GM19035 (cell line): ENCODE data around the gene SERPINA5.
"Not testable (repeated sequence)": the region's sequence is repeated elsewhere in the genome, so short reads cannot be mapped to it uniquely, and the experiment has no call there.

Source experiments
- ATAC-seq: cut with Tn5 transposase; IDR thresholded peaks from one replicate; pipeline ENCODE4 v1.9.1; 2021; ENCODE audit not compliant: unreplicated experiment

Gene SERPINA5

DNA sequence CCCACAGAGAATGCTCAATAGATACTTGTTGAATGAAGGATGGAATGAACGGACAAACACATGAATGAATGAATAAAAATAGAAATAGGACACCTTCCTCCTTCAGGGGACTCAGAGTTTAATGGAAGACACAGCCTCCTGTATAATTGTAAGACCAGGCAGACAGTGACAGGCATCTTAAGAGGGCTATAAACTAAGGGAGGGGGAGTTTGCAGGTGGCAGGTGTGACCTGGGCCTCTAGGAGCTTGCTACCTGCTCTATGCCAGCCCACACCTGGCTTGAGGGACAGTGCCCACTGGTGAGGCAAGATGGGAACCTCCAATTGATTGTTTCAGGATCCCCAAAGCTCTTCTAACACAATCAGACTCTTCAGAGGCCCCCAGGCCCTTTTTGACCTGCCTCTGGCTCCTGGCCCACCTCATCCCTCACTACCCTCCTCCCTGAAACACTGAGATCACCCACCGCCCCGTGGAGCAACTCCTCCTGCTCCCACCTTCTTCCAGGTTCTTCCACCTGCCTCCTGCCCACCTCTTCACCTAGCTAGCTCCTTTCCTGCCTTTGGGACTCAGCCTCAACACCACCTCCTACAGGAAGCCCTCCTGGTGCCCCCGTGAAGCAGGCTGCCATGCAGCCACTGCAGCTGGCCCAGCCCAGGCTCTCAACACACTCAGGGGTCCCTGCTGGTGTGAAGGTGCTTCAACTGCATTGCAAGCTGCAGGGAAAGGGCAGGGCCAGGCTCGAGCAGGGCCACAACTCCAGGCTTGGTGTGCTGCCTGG is 40.3 kb downstream of the SERPINA5 start:
- ATAC-seq = no peak

DNA sequence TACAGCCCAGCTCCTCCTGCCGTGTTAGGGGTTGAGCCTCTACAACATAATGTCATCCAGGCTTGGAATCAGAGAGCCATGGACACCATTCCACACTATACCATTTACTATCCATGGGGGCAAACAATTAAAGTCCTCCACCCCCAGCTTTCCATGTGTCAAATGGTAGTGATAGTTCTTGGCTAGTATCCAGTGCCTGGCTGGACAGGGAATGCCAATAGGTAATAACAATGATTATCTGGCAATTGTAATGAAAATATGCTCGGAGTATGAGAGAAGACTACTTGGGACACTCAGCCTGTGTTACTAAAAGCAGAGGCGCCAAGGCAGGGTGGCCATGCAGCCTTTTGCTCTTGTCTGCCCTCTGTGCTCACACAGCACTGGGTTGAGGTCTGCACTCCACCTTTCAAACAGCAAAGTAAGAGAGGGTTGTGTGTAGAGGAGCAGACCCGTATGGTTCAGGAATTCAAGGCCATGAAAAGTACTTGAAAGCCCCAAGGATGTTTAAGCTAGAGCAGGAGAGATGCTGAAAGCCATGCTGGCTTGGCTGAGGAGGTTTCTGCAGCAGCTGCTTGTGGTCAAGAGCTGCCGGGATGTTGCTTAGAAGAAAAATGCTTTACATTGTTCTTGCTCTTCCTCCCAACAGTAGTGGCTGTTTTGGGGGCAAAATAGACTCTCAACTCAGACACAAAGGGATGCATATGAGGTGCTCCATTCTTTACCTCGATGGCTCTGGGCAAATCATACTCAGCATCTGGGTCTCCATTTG is 41.6 kb downstream of the SERPINA5 start:
- no peak for ATAC-seq

DNA sequence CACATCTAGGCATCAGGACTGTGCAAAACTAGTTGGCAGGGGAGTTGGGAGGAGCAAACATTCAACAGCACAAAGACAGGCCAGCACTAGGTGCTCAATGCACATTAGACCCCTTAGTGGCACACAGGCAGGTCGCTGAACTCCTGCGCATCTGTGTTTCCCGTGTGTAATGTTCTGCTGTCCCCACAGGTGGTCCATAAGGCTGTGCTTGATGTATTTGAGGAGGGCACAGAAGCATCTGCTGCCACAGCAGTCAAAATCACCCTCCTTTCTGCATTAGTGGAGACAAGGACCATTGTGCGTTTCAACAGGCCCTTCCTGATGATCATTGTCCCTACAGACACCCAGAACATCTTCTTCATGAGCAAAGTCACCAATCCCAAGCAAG is 42.2 kb downstream of the SERPINA5 start:
- ATAC-seq = no peak

DNA sequence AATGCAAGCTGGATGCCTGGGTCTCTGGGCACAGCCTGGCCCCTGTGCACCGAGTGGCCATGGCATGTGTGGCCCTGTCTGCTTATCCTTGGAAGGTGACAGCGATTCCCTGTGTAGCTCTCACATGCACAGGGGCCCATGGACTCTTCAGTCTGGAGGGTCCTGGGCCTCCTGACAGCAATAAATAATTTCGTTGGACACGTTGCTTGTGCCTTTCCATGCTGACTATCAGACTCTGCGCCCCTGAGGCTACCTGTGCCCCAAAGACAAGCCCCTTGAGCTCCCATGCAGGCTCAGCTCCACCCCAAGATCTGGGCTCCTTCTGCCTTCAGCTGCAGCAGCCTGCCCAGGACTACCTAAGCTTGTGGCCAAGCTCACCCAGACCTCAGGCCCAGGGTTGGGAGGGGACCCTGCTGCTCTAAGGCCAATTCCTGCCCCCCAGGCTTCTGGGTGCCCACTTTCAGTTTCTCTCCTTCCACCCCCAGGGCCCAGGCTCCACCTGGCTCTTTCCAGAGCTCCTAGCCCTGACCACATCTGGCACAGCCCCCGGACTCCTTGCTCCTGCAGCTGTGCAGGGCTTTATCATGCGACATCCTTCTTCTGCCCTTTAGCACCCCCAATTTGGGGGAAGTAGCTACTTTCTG is 42.8 kb downstream of the SERPINA5 start:
- no peak for ATAC-seq

DNA sequence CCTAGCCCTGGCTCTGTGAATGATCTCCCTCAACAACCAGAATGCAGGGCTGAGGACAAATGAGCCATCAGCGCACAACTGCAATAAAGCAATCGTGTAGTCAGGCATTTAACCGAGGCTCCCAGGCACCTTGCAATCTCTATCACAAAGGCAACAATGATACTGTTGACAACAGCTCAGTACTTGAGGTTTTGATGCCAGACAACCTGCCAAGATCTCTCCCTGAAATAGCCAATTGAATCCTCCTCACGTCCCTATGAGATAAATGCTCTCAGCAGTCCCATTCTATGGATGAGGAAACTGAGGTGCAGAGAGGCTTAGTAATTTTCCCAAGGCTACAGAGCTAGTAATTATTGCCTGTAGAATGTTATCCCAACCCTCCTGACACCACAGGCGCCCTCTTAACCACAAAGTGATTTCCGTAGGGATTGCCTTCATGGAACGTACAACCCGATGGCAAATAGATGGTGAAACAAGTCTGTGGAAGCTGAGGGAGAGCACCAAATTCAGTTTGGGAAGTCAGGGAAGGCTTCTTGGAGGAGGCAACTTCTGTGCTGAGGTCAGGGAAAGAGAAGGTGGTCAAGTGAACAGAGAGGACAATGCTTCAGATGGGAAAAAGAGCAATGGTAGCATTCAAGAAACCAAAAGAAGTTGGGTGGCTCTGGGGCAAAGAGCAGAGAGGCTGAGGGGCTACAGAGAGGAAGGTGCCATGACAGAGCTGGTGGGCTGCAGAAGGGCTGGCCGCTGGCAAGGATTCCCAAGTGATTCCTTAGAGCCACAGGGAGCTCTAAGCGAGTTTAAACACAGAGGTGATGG is 43.5 kb downstream of the SERPINA5 start:
- ATAC-seq = no peak

DNA sequence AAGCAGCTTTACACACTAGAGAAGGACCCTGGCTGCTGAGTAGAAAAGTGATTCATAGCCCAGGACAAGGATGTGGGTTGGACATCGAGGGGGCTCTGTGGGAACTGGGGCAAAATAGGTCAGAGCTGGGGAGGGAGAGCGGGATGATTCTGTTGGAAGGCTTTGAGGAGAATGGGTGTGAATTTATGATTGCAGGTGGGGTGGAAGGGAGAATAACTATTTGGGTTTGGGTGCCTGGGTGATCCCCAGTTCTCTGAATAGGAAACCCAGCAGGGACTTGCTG is 44.1 kb downstream of the SERPINA5 start:
- no peak for ATAC-seq

DNA sequence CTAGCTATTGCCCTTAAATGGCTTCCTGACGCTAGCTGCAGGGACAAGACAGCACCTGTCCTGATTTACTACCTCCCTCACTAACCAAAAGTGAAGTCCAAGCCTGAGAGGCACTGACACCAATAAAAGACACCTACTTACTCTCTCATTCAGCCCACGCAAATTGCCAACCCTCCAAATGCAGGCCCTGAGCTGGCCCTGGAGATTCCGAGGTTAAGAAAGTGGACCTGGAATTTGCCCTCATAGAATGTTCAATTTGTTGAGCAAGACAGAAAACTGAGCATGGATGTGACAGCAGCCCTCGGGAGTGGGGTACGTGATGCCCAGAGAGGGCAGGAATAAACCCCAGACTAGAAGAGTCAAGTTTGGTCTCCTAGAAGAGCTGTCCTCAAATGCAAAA is 47.4 kb downstream of the SERPINA5 start:
- ATAC-seq = no peak

DNA sequence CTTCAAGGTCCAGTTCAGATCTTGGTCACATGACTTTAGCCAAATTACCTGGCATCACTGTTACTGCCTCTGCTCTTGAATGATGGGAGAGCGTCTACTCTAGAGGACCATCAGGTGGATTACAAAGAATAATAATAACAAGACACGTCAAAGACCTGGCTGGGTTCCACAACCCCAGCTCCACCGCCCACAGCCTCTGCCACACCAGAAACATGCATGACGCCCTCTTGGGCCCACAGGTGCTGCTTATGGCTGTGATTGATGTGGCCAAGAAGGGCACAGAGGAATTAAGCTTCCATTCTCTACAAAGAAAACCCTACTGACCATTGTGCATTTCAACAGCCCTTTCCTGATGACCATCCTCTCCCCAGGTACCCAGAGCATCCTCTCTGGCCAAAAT is 49.2 kb downstream of the SERPINA5 start:
- no peak for ATAC-seq

DNA sequence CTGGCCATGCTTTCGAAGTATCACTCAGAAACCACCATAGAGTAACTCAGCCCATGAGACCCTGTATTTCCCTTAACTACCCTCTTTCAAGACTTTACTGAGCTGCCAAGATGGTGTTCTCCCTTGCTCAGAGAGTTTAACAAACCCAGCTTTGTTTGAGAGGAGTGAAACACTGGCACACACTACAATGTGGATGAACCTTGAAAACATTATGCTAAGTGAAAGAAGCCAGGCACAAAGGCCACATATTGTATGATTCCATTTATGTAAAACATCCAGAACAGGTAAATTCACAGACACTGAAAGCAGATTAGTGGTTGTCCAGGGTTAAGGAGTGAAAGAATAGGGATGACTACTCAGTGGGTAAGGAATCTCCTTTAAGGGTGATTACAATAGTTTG is 49.8 kb downstream of the SERPINA5 start:
- ATAC-seq = no peak

DNA sequence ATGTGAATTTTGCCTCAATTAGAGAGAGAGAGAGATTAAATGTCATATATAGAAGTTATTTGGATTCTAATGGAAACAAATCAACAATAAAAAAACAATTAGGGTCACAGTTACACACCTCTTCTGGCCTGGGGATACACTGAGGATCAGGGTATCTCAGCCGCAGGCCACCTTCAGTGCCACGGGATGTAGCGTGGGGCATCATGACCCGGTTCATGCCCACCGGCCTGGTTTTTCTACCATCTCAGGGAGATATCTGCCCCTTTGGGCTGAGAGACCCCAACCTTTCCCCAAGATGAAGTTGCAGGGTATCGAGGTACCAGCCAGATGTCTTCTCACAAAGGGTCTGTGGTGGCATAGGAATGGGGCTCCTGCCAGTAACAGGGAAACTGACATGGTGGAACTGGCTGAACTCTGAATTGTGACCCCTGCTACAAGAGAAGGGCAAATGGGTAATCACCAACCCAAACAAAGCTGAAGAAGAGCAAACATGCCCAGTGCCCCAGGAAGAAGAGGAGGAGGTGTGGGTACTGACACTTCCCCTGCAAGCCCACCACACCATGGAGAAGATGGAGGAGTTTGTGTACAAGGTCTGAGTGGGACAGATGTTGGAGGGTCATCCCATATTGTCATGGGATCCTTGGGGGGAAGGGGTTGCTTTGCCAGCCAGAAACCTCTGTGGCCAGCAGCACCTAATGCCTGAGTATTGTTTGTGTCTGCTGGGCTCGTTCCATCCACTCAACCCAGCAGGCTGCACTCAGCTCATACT is 50.5 kb downstream of the SERPINA5 start:
- no peak for ATAC-seq

DNA sequence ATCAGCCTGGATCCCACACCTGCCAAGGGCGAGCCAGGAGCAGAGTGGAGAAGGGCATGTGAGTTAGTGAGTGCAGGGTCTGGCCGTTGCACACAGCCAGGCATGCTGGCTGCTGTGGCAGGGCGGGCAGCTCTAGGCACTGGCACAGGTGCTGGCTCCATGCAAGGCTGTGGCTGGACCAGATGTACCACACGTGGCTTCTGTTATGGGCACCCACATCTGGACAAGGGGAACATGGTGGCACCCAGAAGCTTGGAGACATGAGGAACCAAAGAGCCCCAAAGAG is 51.0 kb downstream of the SERPINA5 start:
- no peak for ATAC-seq

DNA sequence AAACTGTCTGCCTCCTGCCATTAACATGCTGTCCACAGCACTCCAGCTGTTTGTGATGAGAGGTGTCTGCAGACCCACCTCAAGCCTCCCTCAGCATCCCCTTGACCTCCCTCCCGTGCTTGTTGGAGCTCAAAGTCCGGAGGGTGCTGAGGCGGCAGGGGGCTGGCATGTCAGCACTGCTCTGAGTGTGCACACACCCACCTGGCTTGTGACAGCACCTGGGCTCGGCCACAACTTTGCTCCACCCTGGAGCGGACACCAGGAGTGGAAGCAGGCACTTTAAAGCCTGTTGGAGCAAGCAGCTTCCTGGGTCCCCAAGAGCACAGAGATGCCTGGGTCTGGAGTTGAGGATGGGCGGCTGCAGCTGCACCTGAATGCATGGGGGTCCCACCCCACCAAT is 51.9 kb downstream of the SERPINA5 start:
- ATAC-seq = no peak

DNA sequence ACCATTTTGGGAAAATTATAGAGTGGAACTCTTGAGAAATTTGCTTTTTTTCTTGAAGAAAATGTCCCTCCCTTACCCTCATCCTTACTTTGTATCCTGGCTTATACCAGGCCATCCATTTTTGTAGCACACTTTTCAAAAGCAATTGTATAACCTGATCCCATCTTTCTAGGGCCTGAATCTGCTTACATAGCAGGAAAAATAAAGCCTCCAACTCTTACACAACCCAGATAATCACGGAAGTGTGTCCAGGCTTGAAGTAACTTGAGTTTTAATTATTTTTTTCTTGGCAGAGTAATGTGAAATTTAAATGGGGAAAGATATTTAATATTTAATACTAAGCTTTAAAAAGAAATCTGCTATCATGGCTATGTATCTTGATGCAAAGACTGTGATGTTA is 53.9 kb downstream of the SERPINA5 start:
- ATAC-seq = no peak

DNA sequence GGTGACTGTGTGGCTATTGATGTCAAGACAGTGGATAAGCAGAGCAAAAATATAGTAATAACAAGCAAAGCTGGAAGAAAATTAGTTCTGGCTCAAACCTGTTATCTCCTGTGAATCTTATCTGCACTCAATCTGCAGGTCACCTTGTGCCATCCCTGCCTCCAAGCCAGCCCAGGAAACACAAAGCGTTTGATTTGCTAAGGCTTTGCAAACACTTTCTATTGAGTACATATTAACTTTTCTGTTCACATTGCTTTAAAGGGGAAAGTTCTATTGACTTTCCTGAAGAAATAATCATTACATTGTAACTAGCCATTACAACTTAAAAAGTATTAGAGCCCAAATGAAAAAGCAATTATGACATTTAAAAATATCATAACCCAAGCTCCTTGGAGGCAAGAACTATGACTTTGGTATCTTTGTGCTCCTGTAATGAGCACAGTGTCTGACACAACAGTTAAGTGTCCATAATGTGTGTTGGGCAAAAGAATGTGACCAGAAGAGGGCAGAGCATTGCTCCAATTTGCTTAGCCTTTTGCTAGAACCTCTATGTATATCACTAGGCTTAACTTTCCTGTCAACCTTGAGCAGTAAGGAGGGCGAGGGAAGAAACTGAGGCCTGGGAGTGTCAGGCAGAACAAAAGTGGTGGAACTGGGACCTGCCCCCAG is 55.7 kb downstream of the SERPINA5 start:
- ATAC-seq = no peak

DNA sequence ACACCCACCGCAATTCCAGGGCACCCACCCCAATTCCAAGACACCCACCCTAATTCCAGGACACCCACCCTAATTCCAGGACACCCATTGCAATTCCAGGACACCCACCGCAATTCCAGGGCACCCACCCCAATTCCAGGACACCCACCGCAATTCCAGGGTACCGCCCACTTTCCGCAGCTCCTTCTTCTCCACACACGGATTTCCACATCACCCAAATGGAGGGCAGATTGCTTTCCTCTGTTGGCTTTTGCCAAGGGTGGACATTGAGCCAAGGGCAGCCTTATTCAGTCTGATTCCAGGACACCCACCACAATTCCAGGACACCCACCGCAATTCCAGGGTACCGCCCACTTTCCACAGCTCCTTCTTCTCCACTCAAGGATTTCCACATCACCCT is 56.6 kb downstream of the SERPINA5 start:
- not testable (repeated sequence) for ATAC-seq

DNA sequence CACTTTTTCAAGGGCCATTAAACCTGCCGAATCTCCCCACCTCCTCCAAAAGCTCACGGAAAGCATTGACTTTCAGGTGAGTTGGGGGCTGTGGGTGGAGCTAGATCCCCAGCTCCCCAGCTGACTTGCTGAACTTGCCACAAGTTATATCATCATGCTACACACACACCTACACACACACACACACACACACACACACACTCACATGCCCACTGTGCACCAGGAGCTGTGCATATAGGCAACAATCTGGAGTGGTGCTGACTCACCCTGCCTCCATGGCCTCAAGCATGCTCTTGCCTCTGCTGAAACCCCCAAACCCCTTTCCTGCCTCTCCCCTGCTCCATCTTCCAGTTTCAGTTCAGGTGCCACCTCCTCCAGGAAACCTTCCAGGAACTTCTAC is 57.1 kb downstream of the SERPINA5 start:
- ATAC-seq = no peak

DNA sequence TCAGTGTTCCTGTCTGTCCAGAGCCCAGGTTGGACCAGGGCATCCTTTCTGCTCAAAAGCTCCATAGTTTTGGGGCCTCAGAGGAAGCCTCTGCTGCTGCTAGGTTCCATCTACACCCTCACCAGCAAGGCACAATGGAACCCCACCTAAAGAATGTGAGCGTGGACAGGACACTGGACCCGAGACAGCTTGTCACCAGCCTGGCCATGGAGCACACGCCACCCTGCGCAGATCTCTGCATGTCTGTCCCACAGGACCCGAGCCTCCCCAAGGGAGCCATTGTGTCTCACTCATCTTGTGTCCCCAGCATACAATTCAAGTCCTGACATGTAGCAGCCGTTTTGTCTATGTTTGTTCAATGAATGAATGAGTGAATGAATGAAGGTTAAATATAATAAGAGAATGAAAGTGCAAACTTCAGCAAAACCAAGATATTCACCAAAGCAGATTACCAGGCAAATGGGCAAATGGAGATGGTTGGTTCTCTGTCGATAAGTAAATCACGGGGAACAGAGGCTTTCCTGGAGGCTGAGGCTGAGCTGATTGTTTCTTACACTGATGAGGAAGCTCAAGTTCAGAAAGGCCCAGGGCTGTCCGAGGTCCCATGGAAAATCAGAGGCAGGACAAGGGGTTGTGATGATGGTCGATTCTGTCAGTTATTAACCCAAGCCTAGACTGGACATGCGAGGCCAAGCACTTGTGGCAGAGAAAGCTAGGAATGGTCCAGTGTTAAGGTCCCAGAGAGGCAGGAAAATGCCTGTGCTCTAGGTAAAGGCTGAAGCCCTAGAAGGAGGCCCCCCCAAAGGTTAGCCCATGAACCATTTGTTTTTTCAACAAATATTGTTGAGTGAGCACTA is 58.0 kb downstream of the SERPINA5 start:
- ATAC-seq = no peak

DNA sequence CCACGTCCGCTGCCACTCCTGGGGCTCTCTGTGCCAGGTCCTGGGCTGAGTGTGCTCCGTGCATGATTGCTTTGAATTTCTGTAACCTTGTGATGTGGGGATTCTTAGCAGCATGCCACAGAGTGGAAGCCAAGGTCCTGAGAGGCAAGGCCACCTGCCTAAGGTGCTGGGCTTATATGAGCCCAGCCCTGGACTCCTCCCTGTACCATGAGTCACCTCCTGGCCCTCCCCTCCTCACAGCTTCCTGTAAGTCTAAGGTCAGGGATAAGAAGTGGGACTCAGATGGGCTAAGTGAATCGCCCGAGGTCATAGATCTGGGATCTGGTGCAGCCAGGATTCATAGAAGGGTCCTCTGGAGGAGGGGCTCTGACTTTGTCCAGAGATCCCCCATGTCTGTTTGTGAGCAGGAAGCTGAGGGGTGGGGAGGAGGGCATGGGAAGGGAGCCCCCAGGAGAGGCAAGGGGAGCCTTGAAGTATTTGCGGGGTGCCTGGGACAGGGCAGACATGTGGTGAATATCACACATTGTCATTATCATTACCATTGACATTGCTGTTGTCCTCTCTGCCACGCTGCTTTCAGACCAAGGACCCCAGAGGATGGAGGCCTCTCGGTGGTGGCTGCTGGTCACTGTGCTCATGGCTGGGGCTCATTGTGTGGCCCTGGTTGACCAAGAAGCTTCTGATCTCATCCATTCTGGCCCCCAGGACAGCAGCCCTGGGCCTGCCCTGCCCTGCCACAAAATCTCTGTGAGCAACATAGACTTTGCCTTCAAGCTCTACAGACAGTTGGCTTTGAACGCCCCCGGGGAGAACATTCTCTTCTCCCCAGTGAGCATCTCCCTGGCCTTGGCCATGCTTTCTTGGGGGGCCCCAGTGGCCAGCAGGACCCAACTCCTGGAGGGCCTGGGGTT is 59.8 kb downstream of the SERPINA5 start:
- ATAC-seq = no peak

DNA sequence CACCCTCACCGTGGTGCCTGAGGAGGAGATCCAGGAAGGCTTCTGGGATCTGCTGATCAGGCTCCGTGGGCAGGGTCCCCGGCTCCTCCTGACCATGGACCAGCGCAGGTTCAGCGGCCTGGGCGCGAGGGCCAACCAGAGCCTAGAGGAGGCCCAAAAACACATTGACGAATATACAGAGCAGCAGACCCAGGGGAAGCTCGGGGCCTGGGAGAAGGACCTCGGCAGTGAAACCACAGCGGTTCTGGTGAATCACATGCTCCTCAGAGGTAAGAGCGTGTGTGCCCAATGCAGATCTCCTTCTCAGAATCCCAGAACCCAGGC is 60.4 kb downstream of the SERPINA5 start:
- ATAC-seq = no peak
